GM19043 (cell line): ENCODE measurements around the gene FAM98C.
"Not testable (repeated sequence)": the region's sequence is repeated elsewhere in the genome, so short reads cannot be mapped to it uniquely, and the experiment has no call there.

Source experiments
- ATAC-seq: cut with Tn5 transposase; IDR thresholded peaks from one replicate; pipeline ENCODE4 v1.9.1; 2021; ENCODE audit warnings: low read depth; ENCODE audit not compliant: unreplicated experiment

The FAM98C gene

DNA sequence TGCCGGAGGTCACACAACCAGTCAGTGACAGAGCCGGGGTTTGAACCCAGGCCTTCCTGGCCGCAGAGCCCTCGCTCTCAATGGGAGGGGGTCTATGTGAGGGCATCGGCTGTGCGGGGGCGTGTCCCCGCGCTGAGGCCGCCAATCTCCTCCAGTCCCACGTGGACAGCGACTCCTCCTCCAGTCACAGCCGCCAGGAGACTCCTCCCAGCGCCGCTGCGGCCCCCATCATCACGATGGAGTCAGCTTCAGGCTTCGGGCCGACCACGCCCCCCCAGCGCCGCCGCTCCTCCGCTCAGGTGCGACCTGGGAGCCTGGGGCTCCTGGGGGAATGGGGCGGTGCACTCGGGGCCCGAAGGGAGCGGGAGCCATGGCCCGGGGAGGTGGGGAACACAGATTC lies 8.4 kb upstream of the FAM98C start:
- ATAC-seq = no peak

GRCh38 chr19:38395381-38396114 lies 7.3 kb upstream of the FAM98C start:
- ATAC-seq = no peak

DNA sequence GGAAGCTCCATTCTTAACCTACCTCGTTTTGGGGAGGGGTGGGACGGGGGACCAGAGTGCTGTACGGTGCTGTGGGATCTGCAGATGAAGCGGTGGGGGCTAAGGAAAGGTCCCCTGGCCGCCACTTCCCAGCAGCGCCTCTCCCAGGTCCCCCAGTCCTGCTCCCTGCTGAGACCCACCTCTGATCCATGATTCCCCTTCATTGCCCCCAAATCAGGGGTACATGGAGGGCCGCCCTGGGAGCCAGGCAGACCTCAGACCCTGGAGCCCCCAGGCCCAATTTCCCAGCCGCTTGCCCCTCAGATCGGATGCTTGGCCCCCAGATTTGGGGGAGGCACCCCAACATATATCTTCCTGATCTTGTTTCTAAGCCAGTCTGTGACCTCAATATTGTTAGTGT lies 3.8 kb upstream of the FAM98C start:
- ATAC-seq = no peak

DNA sequence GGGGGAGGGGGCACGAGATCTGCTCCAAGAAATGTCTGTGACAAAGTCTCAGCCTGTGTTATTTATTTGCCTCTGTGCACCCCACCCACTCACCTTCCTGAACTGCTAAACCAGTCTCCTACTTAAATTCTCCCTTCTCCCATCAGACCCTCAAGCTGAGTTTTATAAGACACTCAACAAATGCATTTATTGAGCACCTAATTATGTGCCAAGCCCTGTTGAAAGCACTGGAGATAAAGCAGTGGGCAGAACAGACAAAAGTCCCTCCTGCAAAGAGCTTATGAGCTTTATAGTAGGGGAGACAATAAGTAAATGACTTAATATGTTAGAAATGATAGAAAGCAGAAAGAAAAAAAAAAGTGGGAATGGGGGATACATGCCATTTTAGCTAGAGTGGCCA lies 3.4 kb upstream of the FAM98C start:
- ATAC-seq = no peak

DNA sequence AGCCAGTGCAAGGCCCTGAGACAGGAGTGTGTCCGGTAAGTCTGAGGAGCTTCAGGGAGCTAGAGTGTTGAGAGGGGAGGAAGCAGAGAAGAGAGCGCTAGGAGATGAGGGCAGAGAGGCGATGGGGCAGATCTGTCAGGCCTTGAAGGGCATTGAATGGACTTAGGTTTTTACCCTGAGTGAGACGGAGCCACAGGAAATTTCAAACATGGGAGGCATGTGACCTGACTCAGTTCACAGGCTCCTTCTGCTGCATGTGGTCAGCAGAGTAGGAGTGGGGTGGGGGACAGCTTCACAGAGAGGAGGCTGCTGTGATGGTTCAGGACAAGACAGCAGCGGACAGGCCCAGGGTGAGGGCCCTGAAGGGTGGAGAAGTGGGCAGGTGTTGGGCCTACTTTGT lies 2.5 kb upstream of the FAM98C start:
- ATAC-seq = no peak

GRCh38 chr19:38401148-38401547 lies 1.7 kb upstream of the FAM98C start:
- ATAC-seq = no peak

DNA sequence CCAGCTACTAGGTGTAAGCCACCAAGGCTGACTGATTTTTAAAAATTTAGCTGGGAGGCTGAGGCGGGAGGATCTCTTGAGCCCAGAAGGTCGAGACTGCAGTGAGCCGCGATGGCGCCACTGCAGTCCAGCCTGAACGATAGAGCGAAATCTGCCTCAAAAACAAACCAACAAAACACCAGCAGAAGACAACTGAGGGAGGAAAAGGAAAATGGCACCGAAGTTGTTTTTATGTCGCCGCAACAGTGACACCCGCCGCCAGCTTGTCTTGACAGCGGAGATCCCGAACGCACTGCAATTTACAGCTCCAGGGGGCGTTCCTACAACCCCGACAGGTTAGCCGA lies 298 bp upstream of the FAM98C start:
- ATAC-seq = no peak

- ATAC-seq = no peak
Measured at GRCh38 chr19:38404858-38405257, 2.0 kb downstream of the FAM98C start.

GRCh38 chr19:38405276-38405675 lies 2.4 kb downstream of the FAM98C start:
- no peak for ATAC-seq

DNA sequence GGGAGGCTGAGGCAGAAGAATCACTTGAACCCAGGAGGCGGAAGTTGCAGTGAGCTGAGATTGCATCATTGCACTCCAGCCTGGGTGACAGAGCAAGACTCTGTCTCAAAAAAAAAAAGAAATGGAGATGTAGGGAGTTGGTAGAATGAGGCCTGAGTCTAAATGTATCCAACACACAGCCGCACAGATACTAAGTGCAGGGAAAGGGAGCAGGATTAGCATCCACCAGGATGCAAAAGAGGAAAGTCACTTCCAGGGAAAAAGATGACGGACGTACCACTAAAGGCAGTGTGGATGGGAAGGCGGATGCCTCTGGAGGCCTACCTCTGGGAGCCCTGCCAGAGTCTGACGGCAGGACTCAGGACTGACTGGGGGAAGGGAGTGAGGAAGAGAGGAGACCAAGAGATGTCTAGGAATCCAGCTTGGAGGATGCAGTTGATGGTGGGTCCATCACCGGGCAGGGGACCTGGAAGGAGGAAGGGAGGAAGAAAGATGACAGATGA lies 6.8 kb downstream of the FAM98C start:
- ATAC-seq = no peak

DNA sequence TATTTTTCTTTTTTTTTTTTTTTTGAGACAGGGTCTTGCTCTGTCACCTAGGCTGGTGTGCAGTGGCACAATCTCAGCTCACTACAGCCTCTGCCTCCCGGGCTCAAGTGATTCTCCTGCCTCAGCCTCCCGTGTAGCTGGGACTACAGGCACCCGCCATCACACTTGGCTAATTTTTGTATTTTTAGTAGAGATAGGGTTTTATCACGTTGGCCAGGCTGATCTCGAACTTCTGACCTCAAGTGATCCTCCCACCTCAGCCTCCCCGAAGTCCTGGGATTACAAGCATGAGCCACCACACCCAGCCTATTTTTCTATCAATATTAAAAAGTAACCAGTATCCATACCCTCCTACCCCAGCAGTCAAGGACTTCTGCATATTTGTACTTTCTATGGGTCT lies 7.5 kb downstream of the FAM98C start:
- ATAC-seq = not testable (repeated sequence)

DNA sequence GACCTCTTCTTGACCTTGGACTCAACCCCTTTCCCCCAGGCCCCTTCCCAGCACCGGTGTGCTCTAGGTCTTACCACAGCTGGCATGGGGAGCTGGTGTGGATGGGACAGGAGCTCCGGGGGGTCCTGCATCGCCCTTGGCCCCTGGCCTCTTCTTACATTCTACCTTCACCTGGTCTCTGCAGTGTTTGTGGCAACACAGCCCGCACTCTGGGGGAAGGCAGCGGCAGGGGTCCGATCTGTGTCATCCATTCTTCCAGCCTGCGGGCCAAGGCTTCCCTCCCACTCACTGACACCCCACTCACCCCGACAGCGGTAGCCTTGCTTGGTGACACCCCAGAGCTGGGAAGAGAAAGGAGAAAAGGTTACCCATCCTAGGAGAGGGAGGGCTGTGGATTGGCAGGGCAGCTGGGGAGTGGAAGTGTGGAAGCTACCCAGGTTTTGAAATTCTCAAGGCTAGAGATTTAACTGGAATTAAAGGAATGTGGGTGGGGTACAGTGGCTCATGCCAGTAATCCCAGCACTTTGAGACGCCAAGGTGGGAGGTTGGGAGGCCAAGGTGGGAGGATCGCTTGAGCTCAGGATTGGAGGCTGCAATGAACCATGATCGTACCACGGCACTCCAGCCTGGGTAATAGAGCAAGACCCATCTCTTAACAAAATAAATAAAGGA lies 8.3 kb downstream of the FAM98C start:
- no peak for ATAC-seq

GRCh38 chr19:38411898-38412297 lies 9.0 kb downstream of the FAM98C start:
- ATAC-seq = not testable (repeated sequence)

DNA sequence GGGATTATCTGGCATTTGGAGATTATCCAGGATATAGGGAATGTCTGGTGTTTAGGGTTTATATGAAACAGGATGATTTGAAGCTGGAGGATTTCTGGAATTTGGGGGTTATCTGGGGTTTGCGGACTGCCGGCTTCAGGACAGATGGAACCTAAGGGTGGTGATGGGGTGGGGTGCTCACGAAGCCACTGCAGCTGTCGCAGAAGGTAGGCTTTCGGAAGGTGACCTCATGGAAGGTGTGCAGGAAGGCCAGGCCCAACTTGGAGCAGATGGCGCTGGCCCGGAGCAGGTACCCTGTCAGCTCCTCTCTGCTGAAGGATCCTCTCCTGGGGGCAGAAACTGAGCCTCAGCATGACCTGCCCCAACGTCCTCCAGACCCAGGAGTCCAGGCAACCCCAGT lies 9.6 kb downstream of the FAM98C start:
- no peak for ATAC-seq

DNA sequence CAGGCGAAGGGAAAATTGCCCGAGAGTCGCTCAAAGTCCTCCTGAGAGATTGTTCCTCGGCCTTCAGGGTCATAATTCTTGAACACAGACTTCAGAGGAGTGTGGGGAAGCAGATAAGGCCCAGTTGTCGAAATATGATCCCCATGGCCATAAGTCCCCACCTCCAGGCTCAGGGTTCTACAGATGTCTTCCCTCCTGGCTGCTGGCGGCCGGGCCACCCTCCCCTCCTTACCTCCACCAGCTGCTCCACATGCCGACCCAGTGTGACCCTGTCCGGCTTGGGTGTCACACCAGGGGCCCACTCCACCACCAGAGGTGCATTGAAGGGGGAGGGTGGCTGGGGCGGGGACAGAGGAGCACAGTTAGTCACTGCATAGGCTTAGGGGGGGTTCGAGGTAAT lies 10.1 kb downstream of the FAM98C start:
- no peak for ATAC-seq

DNA sequence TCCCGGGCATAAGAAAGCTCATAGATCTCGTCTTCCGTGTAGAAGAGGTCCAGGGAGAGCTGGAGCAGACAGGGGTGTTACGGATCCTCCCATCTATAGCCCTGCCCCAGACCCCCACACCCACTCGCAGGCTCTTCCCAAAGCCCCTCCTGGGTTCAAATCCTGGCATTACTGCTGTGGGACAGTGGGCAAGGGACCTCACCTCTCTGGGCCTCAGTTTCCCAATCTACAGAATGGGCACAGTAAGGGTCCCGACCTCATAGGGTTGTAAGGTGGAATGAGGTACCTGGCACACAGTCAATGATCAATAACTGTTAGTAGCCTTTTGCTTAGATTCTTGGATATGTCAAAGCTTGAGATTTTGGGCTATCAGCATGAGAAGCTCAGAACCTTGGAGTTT lies 10.5 kb downstream of the FAM98C start:
- no peak for ATAC-seq

DNA sequence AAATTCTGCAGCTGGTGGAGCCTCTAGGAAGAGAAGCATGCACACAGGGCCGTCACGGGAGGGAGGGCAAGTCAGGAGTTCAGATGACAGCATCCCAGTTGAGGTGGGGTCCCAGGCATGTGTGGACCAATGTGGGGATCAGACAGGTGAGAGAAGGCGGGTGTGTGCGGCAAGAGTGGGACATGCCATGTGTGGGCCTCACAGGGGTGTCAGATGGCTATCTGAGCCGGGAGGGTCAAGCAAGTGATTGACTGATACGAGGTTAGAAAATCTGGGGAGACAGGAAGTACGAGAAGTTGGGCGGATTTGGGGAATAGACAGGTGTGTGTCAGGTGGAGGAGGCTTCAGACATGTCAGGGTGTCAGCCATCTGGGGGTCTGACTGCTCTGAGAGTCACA lies 14.3 kb downstream of the FAM98C start:
- ATAC-seq = no peak

DNA sequence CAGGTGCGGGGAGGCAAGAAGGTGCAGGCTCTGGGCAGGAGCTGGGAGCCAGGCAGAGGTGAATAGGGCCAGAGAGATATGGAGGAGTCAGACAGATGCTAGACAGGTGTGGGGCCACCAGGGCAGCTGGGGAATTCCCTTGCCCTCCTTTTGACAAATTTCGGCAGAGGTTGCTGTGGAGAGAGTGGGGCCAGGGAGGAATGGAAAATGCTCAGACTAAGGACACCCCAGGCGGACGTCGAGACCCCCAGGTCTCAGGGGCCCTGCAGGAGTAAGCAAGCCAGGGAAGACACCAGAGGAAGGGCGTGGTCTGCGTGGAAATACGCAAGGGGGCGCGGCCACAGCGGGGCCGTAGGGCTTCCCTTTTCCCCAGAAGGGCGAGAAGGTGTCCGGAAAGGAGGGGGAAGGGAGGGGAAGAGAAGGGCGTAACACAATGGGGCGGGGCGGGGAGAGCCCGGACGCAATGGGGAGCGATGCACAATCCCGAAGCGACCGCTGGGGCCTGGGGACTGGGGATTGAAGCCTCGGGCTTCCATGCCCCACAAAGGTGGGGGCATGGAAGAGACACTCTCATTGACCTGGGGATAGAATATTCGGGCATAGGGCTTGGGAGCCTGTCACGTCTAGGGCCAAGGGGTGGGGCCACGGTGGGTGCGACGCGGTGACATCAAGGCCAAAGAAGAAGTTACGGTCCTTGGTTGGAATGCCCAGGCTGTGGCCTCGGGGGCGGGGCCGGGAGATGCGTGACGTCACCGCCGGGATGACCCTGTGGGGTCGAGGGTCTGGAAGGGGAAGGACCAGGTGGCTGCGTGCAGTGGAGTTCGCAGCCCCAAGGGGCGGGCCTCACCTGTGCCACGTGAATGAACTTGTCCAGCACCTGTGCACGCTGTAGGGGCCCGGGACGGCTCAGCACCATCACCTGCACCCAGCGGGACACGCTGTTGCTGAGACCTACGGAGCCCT lies 14.9 kb downstream of the FAM98C start:
- no peak for ATAC-seq

GRCh38 chr19:38420935-38421334 lies 18.0 kb downstream of the FAM98C start:
- no peak for ATAC-seq

DNA sequence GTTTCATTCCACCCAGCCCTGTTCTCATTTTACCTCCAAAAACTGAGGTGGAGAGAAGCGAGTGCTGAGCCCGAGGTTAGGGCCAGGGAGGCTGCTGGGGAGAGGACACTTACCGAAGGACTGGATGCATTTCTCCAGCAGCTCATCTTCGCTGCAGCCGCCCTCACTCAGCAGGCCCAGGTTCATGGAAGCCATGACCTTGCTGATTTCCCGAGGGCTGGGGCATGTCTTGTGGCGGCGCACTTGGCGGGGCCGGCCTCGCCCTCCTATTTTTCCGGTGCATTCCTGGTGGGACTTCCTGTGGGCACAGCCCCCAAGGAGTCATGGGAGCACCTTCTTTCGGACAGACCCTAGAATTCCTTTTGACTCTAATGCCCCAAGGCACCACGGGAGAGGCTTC lies 19.0 kb downstream of the FAM98C start:
- no peak for ATAC-seq

DNA sequence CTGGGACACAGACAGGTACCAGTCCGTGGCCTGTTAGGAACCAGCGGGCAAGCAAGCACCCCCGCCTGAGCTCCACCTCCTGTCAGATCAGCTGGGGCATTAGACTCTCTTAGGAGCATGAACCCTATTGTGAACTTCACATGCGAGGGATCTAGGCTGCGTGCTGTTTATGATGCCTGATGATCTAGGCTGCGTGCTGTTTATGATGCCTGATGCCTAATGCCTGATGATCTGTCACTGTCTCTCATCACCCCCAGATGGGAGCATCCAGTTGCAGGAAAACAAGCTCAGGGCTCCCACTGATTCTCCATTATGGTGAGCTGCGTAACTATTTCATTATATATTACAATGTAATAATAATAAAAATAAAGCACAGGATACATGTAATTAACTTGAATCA lies 19.5 kb downstream of the FAM98C start:
- ATAC-seq = no peak
